ENCODE data around the gene TTLL11.
A peak's percentile ranks its signal among the peaks of the same experiment; 100 is the strongest.

DNA sequence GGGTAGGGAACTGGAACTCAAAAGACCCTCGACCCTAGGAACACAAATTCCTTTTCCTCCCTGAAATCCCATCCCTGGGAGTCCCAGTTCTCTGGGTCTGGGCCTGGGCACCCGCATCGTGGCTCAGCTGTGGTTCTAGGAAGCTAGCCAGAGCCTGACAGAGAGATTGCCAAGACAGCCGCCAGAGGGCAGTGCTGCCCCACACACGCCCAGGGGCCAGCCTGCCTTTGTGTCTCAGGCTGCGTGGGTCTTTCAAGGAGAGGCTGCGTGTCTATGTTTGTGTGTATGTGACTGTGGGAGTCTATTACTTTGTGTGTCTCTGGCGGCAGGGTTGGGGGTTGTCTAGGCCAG is 32.0 kb upstream of the TTLL11 start:
- TF ChIP-seq, protein P1, sequence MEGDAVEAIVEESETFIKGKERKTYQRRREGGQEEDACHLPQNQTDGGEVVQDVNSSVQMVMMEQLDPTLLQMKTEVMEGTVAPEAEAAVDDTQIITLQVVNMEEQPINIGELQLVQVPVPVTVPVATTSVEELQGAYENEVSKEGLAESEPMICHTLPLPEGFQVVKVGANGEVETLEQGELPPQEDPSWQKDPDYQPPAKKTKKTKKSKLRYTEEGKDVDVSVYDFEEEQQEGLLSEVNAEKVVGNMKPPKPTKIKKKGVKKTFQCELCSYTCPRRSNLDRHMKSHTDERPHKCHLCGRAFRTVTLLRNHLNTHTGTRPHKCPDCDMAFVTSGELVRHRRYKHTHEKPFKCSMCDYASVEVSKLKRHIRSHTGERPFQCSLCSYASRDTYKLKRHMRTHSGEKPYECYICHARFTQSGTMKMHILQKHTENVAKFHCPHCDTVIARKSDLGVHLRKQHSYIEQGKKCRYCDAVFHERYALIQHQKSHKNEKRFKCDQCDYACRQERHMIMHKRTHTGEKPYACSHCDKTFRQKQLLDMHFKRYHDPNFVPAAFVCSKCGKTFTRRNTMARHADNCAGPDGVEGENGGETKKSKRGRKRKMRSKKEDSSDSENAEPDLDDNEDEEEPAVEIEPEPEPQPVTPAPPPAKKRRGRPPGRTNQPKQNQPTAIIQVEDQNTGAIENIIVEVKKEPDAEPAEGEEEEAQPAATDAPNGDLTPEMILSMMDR (IDR thresholded peaks at IDR 0.05) = peak; percentile 94 to 97 (median 96)
- TF ChIP-seq POLR2A (IDR thresholded peaks at IDR 0.05) = no peak

All from right lobe of liver (tissue), 4 donors.